Measurements from ENCODE around the gene NR2C2. TPM values are rescaled to one million over a fixed set of nuclear protein-coding genes. Genes with fewer than 3 reads are reported as not detected.
A peak's percentile ranks its signal among the peaks of the same experiment; 100 is the strongest.

Gene NR2C2
- total RNA-seq, 1 donor from 2014 or later: 15.0 TPM

- no peak for FAIRE-seq
- peak; percentile 22 for DNase-seq (ENCODE audit: low read depth)
- no peak for TF ChIP-seq CTCF (IDR thresholded peaks at IDR 0.05; ENCODE audit: insufficient read depth, low read length, severe bottlenecking)
- H3K27me3 ChIP-seq (ENCODE audit: control insufficient read depth, insufficient read depth, low read length): no peaks in the 10 kb centered on the region
- H3K4me3 ChIP-seq (ENCODE audit: low read depth, low read length): no peak overlapping the region
- H3K36me3 ChIP-seq (ENCODE audit: control insufficient read depth, insufficient read depth, low read length): peaks cover 9% of the 10 kb centered on the region
Measured at GRCh38 chr3:15042936-15043335, 95.6 kb downstream of the NR2C2 start.

- TF ChIP-seq CTCF (IDR thresholded peaks at IDR 0.05; ENCODE audit: insufficient read depth, low read length, severe bottlenecking): no peak
- Histone ChIP-seq H3K36me3 (ENCODE audit: control insufficient read depth, insufficient read depth, low read length) (peaks cover 9% of the 10 kb centered on the region), H3K27me3 (ENCODE audit: control insufficient read depth, insufficient read depth, low read length) (no peaks in the 10 kb centered on the region), H3K4me3 (ENCODE audit: low read depth, low read length) (no peak overlapping the region)
- FAIRE-seq: no peak
- no peak for DNase-seq (ENCODE audit: low read depth)
Measured at GRCh38 chr3:15043408-15044171, 96.2 kb downstream of the NR2C2 start.

GRCh38 chr3:15044326-15044725 lies 96.9 kb downstream of the NR2C2 start:
- Histone ChIP-seq H3K4me3 (ENCODE audit: low read depth, low read length) (no peak overlapping the region), H3K36me3 (ENCODE audit: control insufficient read depth, insufficient read depth, low read length) (peaks cover 12% of the 10 kb centered on the region), H3K27me3 (ENCODE audit: control insufficient read depth, insufficient read depth, low read length) (no peaks in the 10 kb centered on the region)
- TF ChIP-seq CTCF (IDR thresholded peaks at IDR 0.05; ENCODE audit: insufficient read depth, low read length, severe bottlenecking): no peak
- no peak for DNase-seq (ENCODE audit: low read depth)
- no peak for FAIRE-seq

GRCh38 chr3:15045667-15046066 lies 98.3 kb downstream of the NR2C2 start:
- TF ChIP-seq CTCF (IDR thresholded peaks at IDR 0.05; ENCODE audit: insufficient read depth, low read length, severe bottlenecking): no peak
- Histone ChIP-seq H3K36me3 (ENCODE audit: control insufficient read depth, insufficient read depth, low read length) (peaks cover 20% of the 10 kb centered on the region), H3K27me3 (ENCODE audit: control insufficient read depth, insufficient read depth, low read length) (no peaks in the 10 kb centered on the region), H3K4me3 (ENCODE audit: low read depth, low read length) (no peak overlapping the region)
- DNase-seq (ENCODE audit: low read depth) (no peak), FAIRE-seq (no peak)

- Histone ChIP-seq H3K27me3 (ENCODE audit: control insufficient read depth, insufficient read depth, low read length) (no peaks in the 10 kb centered on the region), H3K36me3 (ENCODE audit: control insufficient read depth, insufficient read depth, low read length) (peaks cover 21% of the 10 kb centered on the region), H3K4me3 (ENCODE audit: low read depth, low read length) (no peak overlapping the region)
- FAIRE-seq (peak; percentile 36), DNase-seq (ENCODE audit: low read depth) (no peak)
- TF ChIP-seq CTCF (IDR thresholded peaks at IDR 0.05; ENCODE audit: insufficient read depth, low read length, severe bottlenecking): no peak
Measured at GRCh38 chr3:15049584-15049983, 102.2 kb downstream of the NR2C2 start.

All from bronchial epithelial cell (primary cell).